T-helper 2 cell treated with Interferon-gamma antibody and Interleukin-4, amounts not matched to agents 100 ng/mL and 5 ng/mL, for 36 hours (primary cell): ENCODE data around the gene ACOXL. TPM values are rescaled to one million over a fixed set of nuclear protein-coding genes. Genes with fewer than 3 reads are reported as not detected.
"Not testable (repeated sequence)": the region's sequence is repeated elsewhere in the genome, so short reads cannot be mapped to it uniquely, and the experiment has no call there.

Source experiments
- intact Hi-C: fragments of 100-400 bp; cut with micrococcal nuclease; formaldehyde crosslinking; loops from one replicate; pipeline ENCODE4 v1.15.1; 2023
- total RNA-seq: library from RNA; stranded (reverse); gene quantifications from 2 replicates; pipeline ENCODE4 v1.2.3, GENCODE V29; 2022

ACOXL gene
- total RNA-seq, 1 donor from 2014 or later = 2.5 TPM

DNA sequence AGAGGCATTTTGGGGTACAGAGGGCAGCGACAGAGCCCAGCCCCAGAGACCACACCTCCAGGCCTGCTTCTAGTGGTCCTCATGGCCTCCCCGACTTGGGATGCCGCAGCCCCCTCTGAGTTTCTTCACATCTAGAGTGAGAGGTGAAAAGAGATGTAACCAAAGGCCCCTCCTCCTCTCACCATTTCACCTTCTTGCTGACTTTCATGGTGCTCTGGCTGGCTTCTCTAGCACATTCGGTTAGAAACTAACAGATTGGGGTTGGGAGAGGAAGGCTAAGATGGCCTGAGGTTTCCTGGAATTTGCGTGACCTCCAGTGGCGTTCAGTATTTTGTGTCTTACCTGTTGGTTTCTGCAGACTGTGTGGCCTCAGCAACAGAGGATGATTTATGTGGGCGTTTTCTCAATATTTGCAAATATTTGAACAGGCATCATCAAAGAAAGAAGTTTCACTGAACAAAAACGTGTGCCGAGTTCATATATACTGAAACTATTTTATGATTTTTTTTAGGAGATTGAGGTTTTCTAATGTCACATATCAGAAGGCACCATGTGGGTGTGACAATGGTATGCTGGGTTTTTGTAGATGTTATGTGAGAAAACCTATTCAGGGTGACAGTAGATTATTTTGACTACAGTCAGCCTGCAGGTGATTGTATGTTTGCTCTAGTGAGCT is 318.5 kb downstream of the ACOXL start:
- intact Hi-C loops = no loop called here

DNA sequence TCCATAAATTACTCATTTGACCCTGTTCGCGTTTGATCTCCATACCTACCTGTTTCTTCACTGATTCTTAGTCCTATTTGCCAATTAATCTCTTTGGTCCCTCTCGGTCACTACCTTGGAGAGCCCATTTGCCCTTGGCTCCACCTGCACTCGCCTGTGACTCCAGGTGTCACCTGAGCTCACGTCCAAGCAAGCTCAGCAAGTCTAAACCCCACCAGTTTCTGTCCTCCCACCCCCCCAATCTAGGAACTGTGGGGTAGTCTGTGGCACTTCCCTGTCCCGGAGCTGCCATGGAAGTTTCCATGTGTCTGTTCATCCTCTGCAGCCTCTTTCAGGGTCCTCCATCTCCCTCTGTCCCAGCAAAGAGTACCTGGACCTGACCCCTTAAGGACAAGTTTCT is 320.2 kb downstream of the ACOXL start:
- intact Hi-C loops = no loop called here

GRCh38 chr2:111053266-111053665 is 320.9 kb downstream of the ACOXL start:
- intact Hi-C loops = no loop called here

DNA sequence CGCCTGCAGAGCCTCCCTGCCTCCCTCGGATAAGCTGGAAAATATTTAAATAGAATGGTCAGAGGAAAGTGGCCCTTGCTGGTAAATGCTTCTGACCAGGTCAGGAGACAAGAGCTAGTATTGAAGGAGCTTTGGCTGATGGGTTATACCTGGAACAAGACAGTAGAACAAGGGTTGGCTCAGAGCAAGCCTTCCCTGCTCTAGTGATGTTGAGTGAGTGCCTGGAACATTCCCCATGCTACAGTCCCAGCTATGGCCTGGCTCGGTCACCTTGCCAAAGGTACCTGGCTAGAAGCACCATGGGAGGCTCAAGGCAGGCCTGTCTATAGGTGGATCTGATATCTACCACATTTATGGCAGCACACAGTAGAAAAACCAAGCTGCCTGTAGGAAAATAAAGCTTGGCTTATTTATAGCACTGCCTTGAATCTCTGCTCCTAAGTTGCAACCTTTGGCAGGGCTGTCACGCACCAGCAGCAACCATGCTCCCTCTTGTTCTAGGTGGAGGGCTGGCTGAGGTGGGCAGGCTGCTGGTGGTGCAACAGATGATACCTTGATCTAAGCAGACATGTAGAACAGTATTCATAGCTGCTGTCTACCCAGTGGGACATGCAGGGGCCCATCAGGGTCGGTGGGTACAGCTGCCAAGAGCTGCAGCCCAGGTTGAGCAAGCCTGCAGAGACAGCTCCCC is 321.6 kb downstream of the ACOXL start:
- intact Hi-C loops = no loop called here

- intact Hi-C loops = no loop called here
These were observed 322.7 kb downstream of the ACOXL start for GRCh38 chr2:111054791-111055691.

DNA sequence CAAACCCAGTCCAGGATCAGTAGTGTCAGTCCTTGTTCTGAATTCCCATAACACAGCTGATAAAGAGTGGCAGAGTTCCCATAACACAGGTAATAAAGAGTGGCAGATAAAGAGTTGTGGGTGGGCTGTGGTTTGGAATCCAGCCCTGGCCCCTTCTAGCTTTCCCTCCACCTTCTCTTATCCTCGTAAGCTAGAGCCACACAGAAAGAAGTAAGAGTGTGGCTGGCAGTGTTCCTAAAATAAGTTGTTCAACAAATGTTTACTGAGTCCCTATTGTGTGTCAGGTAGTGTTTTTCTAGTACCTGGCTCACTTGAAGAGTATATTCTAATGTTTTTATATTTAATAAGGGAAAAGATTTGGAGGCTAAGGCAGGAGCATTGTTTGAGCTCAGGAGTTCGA is 323.4 kb downstream of the ACOXL start:
- intact Hi-C loops = no loop called here

DNA sequence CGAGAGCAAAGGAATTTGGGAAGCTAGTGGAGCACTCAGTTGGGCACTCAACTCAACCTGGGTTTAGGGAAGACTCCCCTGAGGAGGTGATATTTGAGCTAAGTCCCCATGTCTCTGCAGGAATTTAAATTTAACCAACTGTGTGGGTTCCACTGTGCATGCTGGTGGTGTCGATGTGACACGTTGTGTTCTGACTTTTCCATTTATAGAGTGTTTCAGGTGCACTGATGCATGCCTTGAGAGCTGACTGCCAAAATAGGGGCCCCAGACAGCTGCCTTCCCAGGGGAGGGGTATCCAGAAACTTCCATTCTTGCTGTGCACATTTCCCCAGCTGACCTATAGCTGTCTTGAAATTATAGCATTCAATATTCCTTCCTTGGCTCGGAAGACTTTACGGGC is 324.7 kb downstream of the ACOXL start:
- intact Hi-C loops = no loop called here

DNA sequence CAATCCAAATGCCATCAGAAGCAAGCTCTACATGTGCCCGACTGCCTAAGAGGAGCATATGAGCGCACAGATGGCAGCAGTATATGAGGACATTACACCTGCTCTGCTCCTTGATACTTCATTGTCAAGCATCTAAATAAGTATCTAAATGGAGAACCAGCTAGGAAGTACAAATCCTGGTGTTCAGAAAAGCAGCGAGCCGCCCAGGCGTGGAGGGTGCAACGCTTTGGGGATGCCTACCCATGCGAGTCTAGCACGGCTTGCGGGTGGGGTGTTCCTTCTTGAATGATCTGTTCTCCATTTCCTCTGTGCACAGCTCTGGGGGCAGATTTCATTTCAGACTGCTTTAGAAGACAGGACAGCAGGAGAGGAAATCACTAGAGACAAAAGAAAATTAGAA is 325.3 kb downstream of the ACOXL start:
- intact Hi-C loops = no loop called here

DNA sequence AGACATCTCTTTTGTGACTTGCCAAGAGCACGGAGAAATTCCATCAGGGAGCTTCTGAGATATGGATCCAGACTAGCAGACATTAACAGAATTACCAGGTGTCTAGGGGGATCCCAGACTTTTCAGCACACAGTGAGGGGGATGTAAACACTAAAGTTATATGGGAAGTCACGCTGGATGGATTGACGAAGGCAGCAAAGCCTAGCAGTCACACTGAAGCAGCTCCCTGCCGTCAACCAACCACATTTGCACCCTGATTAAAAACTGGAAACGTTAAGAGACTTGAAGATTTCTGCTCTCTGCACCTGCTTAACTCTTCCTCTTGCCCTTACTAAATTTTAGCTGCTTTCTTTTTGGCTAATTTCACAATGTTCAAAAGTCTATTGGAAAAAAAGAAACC is 325.9 kb downstream of the ACOXL start:
- intact Hi-C loops = no loop called here

GRCh38 chr2:111061191-111061590 is 328.8 kb downstream of the ACOXL start:
- intact Hi-C loops = no loop called here

DNA sequence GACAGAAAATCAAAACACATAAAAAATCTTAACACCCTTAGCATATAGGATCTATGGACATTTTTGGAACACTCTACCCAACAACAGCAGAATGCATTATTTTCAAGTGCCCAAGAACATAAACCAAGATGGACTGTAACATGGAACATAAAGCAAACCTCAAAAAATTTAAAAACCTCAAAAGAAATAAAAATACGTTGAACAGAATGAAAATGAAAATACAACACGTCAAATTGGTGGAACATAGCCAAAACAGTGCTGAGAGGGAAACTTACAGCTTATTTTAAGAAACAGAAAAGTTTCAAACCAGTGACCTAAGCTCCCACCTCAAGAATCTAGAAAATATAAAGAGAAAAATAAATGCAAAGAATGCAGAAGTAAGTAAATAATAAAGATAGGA is 330.0 kb downstream of the ACOXL start:
- intact Hi-C loops = no loop called here

GRCh38 chr2:111066062-111066593 is 333.8 kb downstream of the ACOXL start:
- intact Hi-C loops = no loop called here

DNA sequence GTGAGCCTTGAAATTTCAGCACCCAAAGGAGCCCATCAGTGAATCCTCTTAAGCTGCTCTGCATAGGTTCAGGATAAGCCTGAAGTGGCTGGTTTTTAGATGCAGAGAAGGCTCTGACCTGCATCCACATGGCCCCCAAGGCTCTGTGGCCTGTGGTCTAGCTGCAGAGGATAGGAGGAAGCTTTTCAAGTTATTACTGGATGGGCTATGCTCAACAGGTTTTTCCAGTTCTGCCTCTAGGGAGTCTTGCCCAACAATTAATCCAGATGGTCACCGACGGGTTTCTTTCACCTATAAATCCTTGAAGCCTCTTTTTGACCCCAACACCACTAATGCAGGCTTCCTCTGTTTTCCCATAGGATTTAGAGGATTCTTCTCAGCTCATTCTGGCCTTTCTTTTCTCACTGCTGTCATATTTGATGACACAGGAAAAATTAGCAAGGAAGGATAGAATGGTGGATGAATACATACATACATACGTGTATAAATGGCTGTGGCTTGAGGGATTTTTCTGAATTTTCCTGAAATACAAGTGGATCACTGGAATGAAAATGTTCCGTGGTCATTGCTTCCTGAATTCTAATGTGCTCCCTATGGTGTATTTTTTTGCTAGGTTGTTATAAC is 336.2 kb downstream of the ACOXL start:
- intact Hi-C loops = no loop called here

GRCh38 chr2:111069722-111070121 is 337.3 kb downstream of the ACOXL start:
- intact Hi-C loops = no loop called here

- intact Hi-C loops = no loop called here
These were observed 339.3 kb downstream of the ACOXL start for GRCh38 chr2:111071600-111072171.

DNA sequence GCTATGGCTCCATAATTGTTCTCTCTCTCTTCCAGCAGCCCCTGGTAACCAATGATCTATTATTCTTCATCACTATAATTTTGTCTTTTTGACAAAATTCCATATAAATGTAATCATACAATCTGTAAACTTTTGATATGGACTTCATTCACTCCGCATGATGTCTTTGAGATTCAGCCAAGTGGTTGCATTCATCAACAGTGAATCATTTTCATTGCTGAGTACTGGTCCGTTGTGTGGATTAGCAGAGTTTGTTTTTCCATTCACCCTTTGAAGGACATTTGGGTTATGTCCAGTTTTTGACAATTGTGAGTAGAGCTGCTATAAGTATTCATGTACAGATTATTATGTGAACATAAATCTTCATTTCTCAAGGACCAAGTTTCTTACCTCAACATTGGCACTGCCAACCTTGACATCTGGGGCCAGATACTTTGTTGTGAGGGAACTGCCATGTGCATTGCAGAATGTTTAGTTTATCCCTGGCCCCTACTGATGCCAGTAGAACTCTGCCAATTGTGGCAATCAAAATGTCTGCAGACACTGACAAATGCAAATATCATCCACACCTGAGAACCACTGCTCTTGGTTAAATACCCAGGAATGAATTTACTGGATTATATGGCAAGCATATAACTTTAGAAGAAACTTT is 340.0 kb downstream of the ACOXL start:
- intact Hi-C loops = no loop called here

DNA sequence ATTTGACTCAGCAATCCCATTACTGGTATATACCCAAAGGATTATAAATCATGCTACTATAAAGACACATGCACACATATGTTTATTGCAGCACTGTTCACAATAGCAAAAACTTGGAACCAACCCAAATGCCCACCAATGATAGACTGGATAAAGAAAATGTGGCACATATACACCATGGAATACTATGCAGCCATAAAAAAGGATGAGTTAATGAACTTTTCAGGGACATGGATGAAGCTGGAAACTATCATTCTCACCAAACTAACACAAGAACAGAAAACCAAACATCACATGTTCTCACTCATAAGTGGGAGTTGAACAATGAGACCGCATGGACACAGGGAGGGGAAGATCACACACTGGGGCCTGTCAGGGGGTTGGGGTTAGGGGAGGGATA is 350.3 kb downstream of the ACOXL start:
- intact Hi-C loops = not testable (repeated sequence)

- intact Hi-C loops = no loop called here
These were observed 359.4 kb downstream of the ACOXL start for GRCh38 chr2:111091811-111092211.

DNA sequence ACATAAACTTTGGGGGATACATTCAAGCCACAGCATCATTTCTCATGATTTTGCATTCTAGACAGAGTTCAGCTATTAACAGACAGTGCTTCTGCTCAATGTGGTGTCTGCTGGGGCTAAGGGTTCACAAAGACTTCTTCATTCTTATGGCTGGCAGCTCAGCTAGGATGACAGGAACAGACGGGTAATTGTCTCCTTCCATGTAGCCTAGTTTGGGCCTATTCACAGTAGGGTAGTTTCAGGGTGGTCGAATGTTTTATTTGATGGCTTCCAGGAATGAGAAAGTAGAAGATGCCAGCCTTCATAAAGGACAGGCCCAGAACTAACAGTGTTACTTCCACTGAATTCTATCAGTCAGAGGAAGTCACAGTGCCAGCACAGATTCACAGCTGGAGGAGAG is 362.3 kb downstream of the ACOXL start:
- intact Hi-C loops = no loop called here

- intact Hi-C loops = no loop called here
These were observed 363.1 kb downstream of the ACOXL start for GRCh38 chr2:111095434-111095833.

DNA sequence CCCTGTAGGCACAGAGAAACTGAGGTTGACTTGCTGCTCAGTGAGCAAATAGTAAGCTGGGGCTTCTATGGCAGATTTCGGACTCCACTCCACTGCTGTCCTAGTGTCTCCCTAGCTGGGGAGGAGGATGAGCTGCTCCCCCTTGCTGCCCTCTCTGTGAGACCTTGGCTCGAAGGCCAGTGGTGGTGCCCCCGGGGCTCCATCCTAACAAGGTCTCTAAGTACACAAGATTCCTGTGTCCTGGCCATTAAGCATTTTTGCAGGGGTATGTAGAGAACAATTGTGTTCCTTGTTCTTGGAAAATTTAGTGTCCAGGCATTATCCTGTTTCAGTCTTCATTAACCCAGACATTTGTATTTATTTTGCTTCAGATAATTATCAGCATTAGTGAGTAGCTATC is 367.0 kb downstream of the ACOXL start:
- intact Hi-C loops = no loop called here
